Tibial nerve (tissue), 4 donors: Measurements from ENCODE around the gene EFNA4. TPM values are rescaled to one million over a fixed set of nuclear protein-coding genes. Genes with fewer than 3 reads are reported as not detected.
A peak's percentile ranks its signal among the peaks of the same experiment; 100 is the strongest.

ENCODE experiments used
- DNase-seq, 2 donors: peaks; one replicate each; pipeline ENCODE4 v3.0.0-alpha.2; 2019; ENCODE audit warnings: low spot score in 2 of 2
- H3K27ac ChIP-seq, 4 donors: fragments of 200-600 bp; sonication (generic) in 3 of 4; one replicate each; pipeline ENCODE4 v1.5.1; 2017 to 2019; ENCODE audit warnings: mild to moderate bottlenecking in 1 of 4
- H3K27me3 ChIP-seq, 2 donors: fragments of 200-600 bp; sonication (generic) in 1 of 2; one replicate each; pipeline versions ENCODE4 v1.5.1 to v1.6.0; 2017 to 2019
- H3K36me3 ChIP-seq, 3 donors: fragments of 200-600 bp; sonication (generic); one replicate each; pipeline ENCODE4 v1.5.1; 2018 to 2019
- H3K4me1 ChIP-seq, 4 donors: fragments of 200-600 bp; sonication (generic) in 3 of 4; one replicate each; pipeline ENCODE4 v1.5.1; 2017 to 2019
- H3K4me3 ChIP-seq, 4 donors: fragments of 200-600 bp; sonication (generic) in 3 of 4; one replicate each; pipeline ENCODE4 v1.5.1; 2017 to 2019; ENCODE audit warnings: mild to moderate bottlenecking in 1 of 4, moderate library complexity in 1 of 4
- H3K9me3 ChIP-seq, 4 donors: fragments of 200-600 bp; sonication (generic) in 3 of 4; one replicate each; pipeline ENCODE4 v1.5.1; 2017 to 2019
- EP300 ChIP-seq, 2 donors: sonication (generic); formaldehyde crosslinking; IDR thresholded peaks; one replicate each; pipeline ENCODE4 v1.6.1; 2017; ENCODE audit warnings: antibody characterized with exemption in 2 of 2, mild to moderate bottlenecking in 1 of 2
- POLR2A ChIP-seq, 2 donors: fragments of 450-650 bp; IDR thresholded peaks; one replicate each; pipeline ENCODE4 v1.6.1; 2017; ENCODE audit warnings: antibody characterized with exemption in 2 of 2, mild to moderate bottlenecking in 2 of 2, moderate library complexity in 2 of 2
- WGBS, 2 donors: methylation state at CpG; one replicate each; pipeline ENCODE4 v1.1.5; 2018; 5-methylcytosine and 5-hydroxymethylcytosine counted together
- total RNA-seq, 4 donors: library from RNA; depleted of rRNA; stranded (reverse); fragments of >200 nt; gene quantifications; one replicate each; pipeline ENCODE4 v1.1.0, GENCODE V29; 2016
- TF ChIP-seq, protein P1 (sequence below), 5 experiments: fragments of 200-600 bp in 3 of 5; fragments of 450-650 bp in 2 of 5; sonication (generic) in 3 of 5; IDR thresholded peaks; one replicate each; pipeline ENCODE4 v1.5.1; 2016 to 2019; ENCODE audit warnings: antibody characterized with exemption in 5 of 5, mild to moderate bottlenecking in 3 of 5, moderate library complexity in 2 of 5

EFNA4 gene
- total RNA-seq, 4 donors from 2014 or later = 0.87 to 4.2 (median 1.8) TPM

- 69 to 72% methylated on average over 8 of the region's 8 CpGs for WGBS, 2 donors
- Histone ChIP-seq H3K27me3 (no peaks in the 10 kb centered on the region), H3K27ac (no peak overlapping the region), H3K9me3 (no peaks in the 10 kb centered on the region), H3K4me3 (no peak overlapping the region), H3K4me1 (peaks cover 0 to 38% (median 23%) of the 10 kb centered on the region in 4 donors), H3K36me3 (peaks cover 3 to 57% (median 3%) of the 10 kb centered on the region in 3 donors)
- TF ChIP-seq, protein P1, sequence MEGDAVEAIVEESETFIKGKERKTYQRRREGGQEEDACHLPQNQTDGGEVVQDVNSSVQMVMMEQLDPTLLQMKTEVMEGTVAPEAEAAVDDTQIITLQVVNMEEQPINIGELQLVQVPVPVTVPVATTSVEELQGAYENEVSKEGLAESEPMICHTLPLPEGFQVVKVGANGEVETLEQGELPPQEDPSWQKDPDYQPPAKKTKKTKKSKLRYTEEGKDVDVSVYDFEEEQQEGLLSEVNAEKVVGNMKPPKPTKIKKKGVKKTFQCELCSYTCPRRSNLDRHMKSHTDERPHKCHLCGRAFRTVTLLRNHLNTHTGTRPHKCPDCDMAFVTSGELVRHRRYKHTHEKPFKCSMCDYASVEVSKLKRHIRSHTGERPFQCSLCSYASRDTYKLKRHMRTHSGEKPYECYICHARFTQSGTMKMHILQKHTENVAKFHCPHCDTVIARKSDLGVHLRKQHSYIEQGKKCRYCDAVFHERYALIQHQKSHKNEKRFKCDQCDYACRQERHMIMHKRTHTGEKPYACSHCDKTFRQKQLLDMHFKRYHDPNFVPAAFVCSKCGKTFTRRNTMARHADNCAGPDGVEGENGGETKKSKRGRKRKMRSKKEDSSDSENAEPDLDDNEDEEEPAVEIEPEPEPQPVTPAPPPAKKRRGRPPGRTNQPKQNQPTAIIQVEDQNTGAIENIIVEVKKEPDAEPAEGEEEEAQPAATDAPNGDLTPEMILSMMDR (IDR thresholded peaks at IDR 0.05) = no peak
- TF ChIP-seq POLR2A (IDR thresholded peaks at IDR 0.05) = no peak
- no peak for TF ChIP-seq EP300 (IDR thresholded peaks at IDR 0.05)
- DNase-seq = no peak
Measured at GRCh38 chr1:155060736-155061135, 2.8 kb upstream of the EFNA4 start.

DNA sequence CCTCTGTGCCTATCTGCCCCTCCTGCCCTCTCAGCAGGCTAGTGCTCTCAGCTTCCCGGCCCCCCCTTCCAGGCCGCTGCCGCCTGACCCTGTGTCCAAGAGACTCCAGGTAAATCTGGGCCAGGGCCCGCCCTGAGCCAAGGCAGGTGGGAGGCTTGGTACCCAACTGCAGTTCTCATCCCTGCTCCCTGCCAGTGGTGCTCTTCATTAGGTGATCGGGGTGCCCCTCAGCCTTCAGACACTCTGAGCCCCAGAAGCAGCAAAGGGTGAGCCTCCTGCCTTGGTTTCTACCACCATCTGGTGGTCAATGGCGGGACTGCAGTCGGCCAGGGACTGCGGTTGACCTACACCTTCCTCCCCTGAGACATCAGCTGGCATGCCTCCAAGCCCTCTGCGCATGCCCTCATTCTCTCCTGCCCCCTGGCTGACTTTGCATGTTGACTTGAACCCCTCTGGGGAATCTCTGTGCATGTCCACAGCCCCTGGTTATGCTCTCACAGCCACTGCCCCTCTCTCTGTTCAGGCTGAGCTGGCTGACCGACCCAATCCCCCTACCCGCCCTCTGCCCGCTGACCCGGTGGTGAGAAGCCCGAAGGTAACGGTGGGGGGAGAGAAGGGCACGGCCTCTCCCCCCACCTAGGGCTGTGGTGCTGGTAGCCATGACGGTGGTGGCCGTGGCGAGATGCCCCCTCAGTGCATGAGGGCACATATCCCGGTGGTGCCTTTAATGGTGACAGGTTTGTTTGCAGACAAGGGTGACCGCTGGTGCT lies 2.0 kb upstream of the EFNA4 start:
- peak; percentile 88 to 96 for DNase-seq
- Histone ChIP-seq H3K4me3 (no peak overlapping the region), H3K9me3 (no peaks in the 10 kb centered on the region), H3K4me1 (peaks cover 0 to 38% (median 23%) of the 10 kb centered on the region in 4 donors), H3K36me3 (peaks cover 0 to 49% (median 0%) of the 10 kb centered on the region in 3 donors), H3K27me3 (no peaks in the 10 kb centered on the region), H3K27ac (no peak overlapping the region)
- 29 to 39% methylated on average over 16 to 21 of the region's 21 CpGs for WGBS, 2 donors
- TF ChIP-seq POLR2A (IDR thresholded peaks at IDR 0.05) = no peak
- peak in 1 of 2 donors; percentile 47 for TF ChIP-seq EP300 (IDR thresholded peaks at IDR 0.05)
- TF ChIP-seq, protein P1 (IDR thresholded peaks at IDR 0.05) = peak; percentile 98 to 100 (median 99)

DNA sequence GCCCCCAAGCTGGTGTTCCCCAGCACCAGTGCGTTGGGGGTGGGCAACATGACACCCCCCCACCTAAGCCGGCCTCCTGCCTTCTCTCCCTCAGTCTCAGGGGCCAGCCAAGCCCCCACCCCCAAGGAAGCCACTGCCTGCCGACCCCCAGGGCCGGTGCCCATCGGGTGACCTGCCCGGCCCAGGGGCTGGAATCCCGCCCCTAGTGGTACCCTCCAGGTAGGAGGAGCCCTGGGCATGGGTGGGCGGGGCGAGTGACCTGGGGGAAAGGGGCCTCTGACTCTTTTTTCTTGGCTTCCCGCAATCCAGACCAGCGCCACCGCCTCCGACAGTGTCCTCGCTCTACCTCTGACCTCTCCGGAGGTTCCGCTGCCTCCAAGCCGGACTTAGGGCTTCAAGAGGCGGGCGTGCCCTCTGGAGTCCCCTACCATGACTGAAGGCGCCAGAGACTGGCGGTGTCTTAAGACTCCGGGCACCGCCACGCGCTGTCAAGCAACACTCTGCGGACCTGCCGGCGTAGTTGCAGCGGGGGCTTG lies 1.3 kb upstream of the EFNA4 start:
- peak overlapping the region in 1 of 4 donors; percentile 71 for H3K4me3 ChIP-seq
- DNase-seq = no peak
- no peak for TF ChIP-seq POLR2A (IDR thresholded peaks at IDR 0.05)
- no peak for TF ChIP-seq EP300 (IDR thresholded peaks at IDR 0.05)
- TF ChIP-seq, protein P1 (IDR thresholded peaks at IDR 0.05) = no peak
- no peaks in the 10 kb centered on the region for H3K9me3 ChIP-seq
- peaks cover 0 to 44% (median 0%) of the 10 kb centered on the region in 3 donors for H3K36me3 ChIP-seq
- H3K27me3 ChIP-seq = no peaks in the 10 kb centered on the region
- no peak overlapping the region for H3K27ac ChIP-seq
- peaks cover 0 to 38% (median 23%) of the 10 kb centered on the region in 4 donors for H3K4me1 ChIP-seq
- 35 to 48% methylated on average over 25 to 26 of the region's 29 CpGs for WGBS, 2 donors

GRCh38 chr1:155062702-155063411 lies 683 bp upstream of the EFNA4 start:
- WGBS, 2 donors = 6% methylated on average over 26 to 32 of the region's 46 CpGs
- Histone ChIP-seq H3K9me3 (no peaks in the 10 kb centered on the region), H3K27me3 (no peaks in the 10 kb centered on the region), H3K4me1 (peaks cover 0 to 38% (median 23%) of the 10 kb centered on the region in 4 donors), H3K4me3 (peak overlapping the region; percentile 47 to 84 (median 75)), H3K27ac (peak overlapping the region in 2 of 4 donors; percentile 80 to 85), H3K36me3 (peaks cover 0 to 41% (median 0%) of the 10 kb centered on the region in 3 donors)
- TF ChIP-seq, protein P1 (IDR thresholded peaks at IDR 0.05) = peak; percentile 63 to 77 (median 70)
- TF ChIP-seq POLR2A (IDR thresholded peaks at IDR 0.05) = no peak
- DNase-seq = peak in 1 of 2 donors; percentile 60
